GM21723 (cell line): ENCODE measurements around the gene SLC25A19.
A peak's percentile ranks its signal among the peaks of the same experiment; 100 is the strongest.
"Not testable (repeated sequence)": the region's sequence is repeated elsewhere in the genome, so short reads cannot be mapped to it uniquely, and the experiment has no call there.

Experiments used
- ATAC-seq: cut with Tn5 transposase; IDR thresholded peaks from one replicate; pipeline ENCODE4 v1.9.1; 2021; ENCODE audit warnings: mild to moderate bottlenecking, moderate library complexity; ENCODE audit not compliant: unreplicated experiment

Gene SLC25A19

GRCh38 chr17:75270218-75270965 is 18.8 kb downstream of the SLC25A19 start:
- peak; percentile 43 for ATAC-seq

GRCh38 chr17:75269844-75270217 is 19.4 kb downstream of the SLC25A19 start:
- no peak for ATAC-seq

- ATAC-seq, result no peak
Measured at GRCh38 chr17:75267411-75268232, 21.6 kb downstream of the SLC25A19 start.

GRCh38 chr17:75267153-75267410 is 22.2 kb downstream of the SLC25A19 start:
- no peak for ATAC-seq

- no peak for ATAC-seq
Measured at GRCh38 chr17:75266316-75267152, 22.7 kb downstream of the SLC25A19 start.

GRCh38 chr17:75265614-75266315 is 23.5 kb downstream of the SLC25A19 start:
- ATAC-seq, result no peak

- ATAC-seq, result no peak
Measured at GRCh38 chr17:75263055-75263454, 26.2 kb downstream of the SLC25A19 start.

- ATAC-seq, result no peak
Measured at GRCh38 chr17:75262112-75262606, 27.1 kb downstream of the SLC25A19 start.

GRCh38 chr17:75261336-75262111 is 27.7 kb downstream of the SLC25A19 start, which contains the start of the genes GGA3 and MRPS7:
GGA3 (minus strand) TSS chr17:75261606; CDS start chr17:75261587, 19 bp downstream.
MRPS7 (plus strand) TSS chr17:75261879; CDS start chr17:75261901, 22 bp downstream.
- ATAC-seq, result peak; percentile 83

- ATAC-seq, result peak; percentile 25
Measured at GRCh38 chr17:75260641-75261335, 28.4 kb downstream of the SLC25A19 start.

- not testable (repeated sequence) for ATAC-seq
Measured at GRCh38 chr17:75257228-75257627, 32.0 kb downstream of the SLC25A19 start.

GRCh38 chr17:75255954-75256698 is 33.1 kb downstream of the SLC25A19 start:
- not testable (repeated sequence) for ATAC-seq

- no peak for ATAC-seq
Measured at GRCh38 chr17:75252039-75252816, 37.0 kb downstream of the SLC25A19 start.

GRCh38 chr17:75250009-75250471 is 39.2 kb downstream of the SLC25A19 start:
- ATAC-seq, result peak; percentile 79

- no peak for ATAC-seq
Measured at GRCh38 chr17:75249564-75249963, 39.7 kb downstream of the SLC25A19 start.

- ATAC-seq, result no peak
Measured at GRCh38 chr17:75246404-75246803, 42.8 kb downstream of the SLC25A19 start.

GRCh38 chr17:75245011-75245410 is 44.2 kb downstream of the SLC25A19 start:
- ATAC-seq, result no peak
